ENCODE measurements around the gene KRTAP2-4.
"Not testable (repeated sequence)": the region's sequence is repeated elsewhere in the genome, so short reads cannot be mapped to it uniquely, and the experiment has no call there.

The KRTAP2-4 gene

GRCh38 chr17:41060052-41060604 is 5.6 kb downstream of the KRTAP2-4 start, which contains the start of gene KRTAP2-3:
TSS of gene KRTAP2-3 (minus strand) at chr17:41060114. CDS start at chr17:41060050, 64 bp downstream.
- Mint-ChIP-seq H3K9me3 (peaks cover 3% of the 10 kb centered on the region in 2 donors), H3K4me3 (no peak within 1 kb of the TSS), H3K4me1 (peaks cover 2 to 5% of the 10 kb centered on the region in 2 donors), H3K36me3 (no peaks in the 10 kb centered on the region), H3K27ac (no peak within 1 kb of the TSS), H3K27me3 (peaks cover 23 to 25% of the 10 kb centered on the region in 2 donors)
- ATAC-seq (replicated peaks) (no peak), DNase-seq (no peak)

DNA sequence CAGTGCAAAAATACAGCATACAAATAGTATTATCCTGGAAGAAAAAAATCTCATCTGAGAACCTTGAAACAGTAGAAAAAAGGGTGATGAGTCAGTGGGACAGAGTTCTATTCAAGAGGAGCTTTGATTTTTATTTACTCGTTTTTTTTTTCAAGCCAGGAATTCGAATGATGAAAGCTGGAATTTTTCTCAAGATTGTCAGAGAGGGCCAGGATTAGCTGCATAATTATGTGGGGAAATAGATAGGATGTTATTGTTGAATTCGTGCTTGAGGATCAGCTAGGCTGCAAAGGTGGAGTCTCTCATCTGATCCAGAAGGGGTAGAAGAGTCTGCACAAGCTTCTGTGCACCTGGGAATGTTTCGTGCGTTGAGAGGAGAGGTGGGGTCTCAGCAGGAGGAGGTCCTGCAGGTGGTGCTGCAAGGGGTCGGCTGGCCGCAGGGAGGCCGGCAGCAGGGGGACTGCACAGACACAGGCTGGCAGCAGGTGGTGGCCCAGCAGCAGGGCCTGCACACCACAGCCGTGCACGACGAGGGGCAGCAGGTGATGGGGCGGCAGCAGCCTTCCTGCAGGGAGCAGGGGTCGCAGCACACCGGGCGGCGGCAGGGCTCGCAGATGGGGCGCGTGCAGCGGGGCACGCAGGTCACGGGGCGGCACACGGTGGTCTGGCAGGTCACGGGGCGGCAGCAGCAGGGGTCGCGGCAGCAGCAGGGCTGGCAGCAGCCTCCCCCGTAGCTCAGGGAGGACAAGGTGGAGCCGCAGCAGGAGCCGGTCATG is 6.2 kb downstream of the KRTAP2-4 start:
- not testable (repeated sequence) for H3K36me3 Mint-ChIP-seq; ATAC-seq (replicated peaks); H3K4me3 Mint-ChIP-seq; DNase-seq; H3K9me3 Mint-ChIP-seq; H3K27ac Mint-ChIP-seq; H3K4me1 Mint-ChIP-seq
- H3K27me3 Mint-ChIP-seq, result peaks cover 23 to 25% of the 10 kb centered on the region in 2 donors

DNA sequence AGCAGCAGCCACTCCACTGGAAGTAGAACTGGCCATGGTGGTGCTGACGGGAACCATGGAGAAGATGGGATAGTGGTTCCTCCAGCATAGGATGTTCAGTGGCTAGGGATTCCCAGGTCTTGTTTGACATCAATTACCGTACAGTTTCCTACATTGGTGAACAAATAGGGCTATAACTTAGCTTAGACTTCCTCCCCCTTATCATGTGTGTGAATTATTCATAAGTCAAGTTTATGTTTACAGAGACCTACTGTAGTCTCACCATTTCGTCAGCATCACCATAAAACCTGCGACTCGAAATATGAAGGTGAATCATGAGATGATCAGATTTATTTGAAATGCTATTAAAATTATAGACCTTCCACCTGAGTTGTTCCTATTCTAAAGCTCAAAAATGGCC is 6.9 kb downstream of the KRTAP2-4 start:
- ATAC-seq (replicated peaks) (no peak), DNase-seq (no peak)
- Mint-ChIP-seq H3K36me3 (no peaks in the 10 kb centered on the region), H3K9me3 (peaks cover 3% of the 10 kb centered on the region in 2 donors), H3K27me3 (peaks cover 23 to 25% of the 10 kb centered on the region in 2 donors), H3K27ac (no peak overlapping the region), H3K4me1 (peaks cover 2 to 5% of the 10 kb centered on the region in 2 donors), H3K4me3 (no peak overlapping the region)

GRCh38 chr17:41057547-41057946 is 8.1 kb downstream of the KRTAP2-4 start:
- Mint-ChIP-seq H3K36me3 (no peaks in the 10 kb centered on the region), H3K27ac (no peak overlapping the region), H3K4me1 (peaks cover 2 to 5% of the 10 kb centered on the region in 2 donors), H3K9me3 (peaks cover 7% of the 10 kb centered on the region in 2 donors), H3K4me3 (no peak overlapping the region), H3K27me3 (peaks cover 25 to 27% of the 10 kb centered on the region in 2 donors)
- ATAC-seq (replicated peaks), result no peak
- DNase-seq, result no peak

DNA sequence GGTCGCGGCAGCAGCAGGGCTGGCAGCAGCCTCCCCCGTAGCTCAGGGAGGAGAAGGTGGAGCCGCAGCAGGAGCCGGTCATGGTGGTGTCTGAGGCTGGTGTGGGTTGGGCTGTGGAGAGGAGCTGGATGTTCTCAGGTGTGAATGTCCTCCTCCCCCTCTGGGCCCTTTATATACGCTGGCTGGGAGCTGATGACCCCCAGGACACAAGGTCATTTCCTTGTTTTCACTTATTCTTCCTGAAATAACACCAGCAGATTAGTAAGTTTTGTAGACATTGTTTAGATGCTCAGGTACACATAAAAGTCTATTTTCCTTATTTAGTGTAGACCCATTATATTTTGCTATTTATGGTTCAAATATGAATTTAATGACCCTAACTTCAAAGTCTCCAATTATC is 10.5 kb downstream of the KRTAP2-4 start, which contains the start of gene KRTAP2-2:
Gene KRTAP2-2, minus strand, starts transcription at position 101 of the 400 bp plus-strand sequence. Its CDS starts 19 bp downstream, at position 82.
- H3K36me3 Mint-ChIP-seq; H3K9me3 Mint-ChIP-seq; DNase-seq; H3K27ac Mint-ChIP-seq; H3K4me3 Mint-ChIP-seq; ATAC-seq (replicated peaks); H3K4me1 Mint-ChIP-seq: not testable (repeated sequence)
- peaks cover 17 to 25% of the 10 kb centered on the region in 2 donors for H3K27me3 Mint-ChIP-seq

- not testable (repeated sequence) for H3K36me3 Mint-ChIP-seq; ATAC-seq (replicated peaks); H3K4me3 Mint-ChIP-seq; DNase-seq; H3K27ac Mint-ChIP-seq; H3K9me3 Mint-ChIP-seq; H3K4me1 Mint-ChIP-seq
- H3K27me3 Mint-ChIP-seq, result peaks cover 16 to 23% of the 10 kb centered on the region in 2 donors
Measured at GRCh38 chr17:41054556-41054955, 11.1 kb downstream of the KRTAP2-4 start.

- Mint-ChIP-seq H3K4me1 (peaks cover 0 to 1% of the 10 kb centered on the region in 2 donors), H3K9me3 (peaks cover 7% of the 10 kb centered on the region in 2 donors), H3K27ac (no peak overlapping the region), H3K36me3 (no peaks in the 10 kb centered on the region), H3K27me3 (peaks cover 11 to 18% of the 10 kb centered on the region in 2 donors), H3K4me3 (no peak overlapping the region)
- DNase-seq (no peak), ATAC-seq (replicated peaks) (no peak)
Measured at GRCh38 chr17:41054025-41054424, 11.7 kb downstream of the KRTAP2-4 start.

DNA sequence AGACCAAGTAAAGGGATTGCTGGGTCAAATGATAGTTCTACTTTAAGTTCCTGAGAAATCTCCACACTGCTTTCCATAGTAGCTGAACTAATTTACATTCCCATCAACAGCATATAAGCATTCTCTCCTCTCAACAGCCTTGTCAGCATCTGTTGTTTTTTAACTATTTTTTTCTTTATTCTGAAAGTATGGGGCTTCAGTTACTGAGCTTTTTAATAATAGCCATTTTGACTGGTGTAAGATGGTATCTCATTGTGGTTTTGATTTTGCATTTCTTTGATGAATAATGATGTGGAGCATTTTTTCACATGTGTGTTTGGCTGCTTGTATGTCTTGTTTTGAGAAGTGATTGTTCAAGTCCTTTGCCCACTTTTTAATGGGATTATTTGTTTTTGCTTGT is 13.1 kb downstream of the KRTAP2-4 start:
- peaks cover 0 to 3% of the 10 kb centered on the region in 2 donors for H3K4me1 Mint-ChIP-seq
- ATAC-seq (replicated peaks), result no peak
- H3K9me3 Mint-ChIP-seq, result peaks cover 5% of the 10 kb centered on the region in 2 donors
- DNase-seq, result no peak
- H3K36me3 Mint-ChIP-seq, result no peaks in the 10 kb centered on the region
- peaks cover 8 to 14% of the 10 kb centered on the region in 2 donors for H3K27me3 Mint-ChIP-seq
- no peak overlapping the region for H3K4me3 Mint-ChIP-seq
- no peak overlapping the region for H3K27ac Mint-ChIP-seq

DNA sequence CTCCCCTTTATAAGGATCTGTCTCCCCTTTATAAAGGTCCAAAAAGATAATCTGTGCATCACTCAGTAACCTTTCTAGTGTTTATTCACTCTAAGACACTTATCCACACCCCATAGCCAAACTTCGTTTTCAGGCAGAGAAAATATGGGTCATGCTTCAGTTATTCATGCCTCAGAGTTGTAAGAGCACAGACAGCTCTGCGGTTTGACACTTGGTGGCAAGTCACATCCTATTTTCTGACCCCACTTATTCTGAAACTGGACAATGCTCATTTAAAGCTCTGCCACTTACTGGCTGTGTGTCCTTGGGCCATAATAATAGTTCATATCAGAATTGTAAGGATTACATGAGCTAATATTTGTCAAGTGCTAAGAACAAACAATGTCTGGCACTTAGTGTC is 16.6 kb downstream of the KRTAP2-4 start:
- H3K9me3 Mint-ChIP-seq, result peaks cover 4% of the 10 kb centered on the region in 2 donors
- ATAC-seq (replicated peaks) (no peak), DNase-seq (no peak)
- peaks cover 20 to 21% of the 10 kb centered on the region in 2 donors for H3K27me3 Mint-ChIP-seq
- H3K36me3 Mint-ChIP-seq, result no peaks in the 10 kb centered on the region
- no peak overlapping the region for H3K4me3 Mint-ChIP-seq
- H3K27ac Mint-ChIP-seq, result no peak overlapping the region
- peaks cover 0 to 3% of the 10 kb centered on the region in 2 donors for H3K4me1 Mint-ChIP-seq

- Mint-ChIP-seq H3K27ac (no peak overlapping the region), H3K4me3 (no peak overlapping the region), H3K4me1 (peaks cover 0 to 3% of the 10 kb centered on the region in 2 donors), H3K27me3 (peaks cover 18 to 25% of the 10 kb centered on the region in 2 donors), H3K36me3 (no peaks in the 10 kb centered on the region), H3K9me3 (peaks cover 5% of the 10 kb centered on the region in 2 donors)
- DNase-seq (no peak), ATAC-seq (replicated peaks) (no peak)
Measured at GRCh38 chr17:41048441-41048840, 17.2 kb downstream of the KRTAP2-4 start.

DNA sequence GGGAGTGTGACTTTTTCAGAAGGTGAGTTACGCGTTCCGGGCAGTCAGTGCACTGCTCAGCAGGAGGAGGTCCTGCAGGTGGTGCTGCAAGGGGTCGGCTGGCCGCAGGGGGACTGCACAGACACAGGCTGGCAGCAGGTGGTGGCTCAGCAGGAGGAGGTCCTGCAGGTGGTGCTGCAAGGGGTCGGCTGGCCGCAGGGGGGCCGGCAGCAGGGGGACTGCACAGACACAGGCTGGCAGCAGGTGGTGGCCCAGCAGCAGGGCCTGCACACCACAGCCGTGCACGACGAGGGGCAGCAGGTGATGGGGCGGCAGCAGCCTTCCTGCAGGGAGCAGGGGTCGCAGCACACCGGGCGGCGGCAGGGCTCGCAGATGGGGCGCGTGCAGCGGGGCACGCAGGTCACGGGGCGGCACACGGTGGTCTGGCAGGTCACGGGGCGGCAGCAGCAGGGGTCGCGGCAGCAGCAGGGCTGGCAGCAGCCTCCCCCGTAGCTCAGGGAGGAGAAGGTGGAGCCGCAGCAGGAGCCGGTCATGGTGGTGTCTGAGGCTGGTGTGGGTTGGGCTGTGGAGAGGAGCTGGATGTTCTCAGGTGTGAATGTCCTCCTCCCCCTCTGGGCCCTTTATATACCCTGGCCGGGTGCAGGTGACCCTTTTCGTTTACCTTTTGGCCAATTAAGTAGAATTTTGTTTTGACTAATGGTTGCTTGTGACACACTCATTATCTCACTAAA is 18.8 kb downstream of the KRTAP2-4 start, which contains the start of gene KRTAP2-1:
Gene KRTAP2-1, minus strand, starts transcription at position 582 of the 731 bp plus-strand sequence. Its CDS starts 49 bp downstream, at position 533.
- not testable (repeated sequence) for H3K4me3 Mint-ChIP-seq; DNase-seq; H3K36me3 Mint-ChIP-seq; H3K4me1 Mint-ChIP-seq; ATAC-seq (replicated peaks); H3K27ac Mint-ChIP-seq
- Mint-ChIP-seq H3K9me3 (peaks cover 4 to 12% of the 10 kb centered on the region in 2 donors), H3K27me3 (peaks cover 20 to 28% of the 10 kb centered on the region in 2 donors)

DNA sequence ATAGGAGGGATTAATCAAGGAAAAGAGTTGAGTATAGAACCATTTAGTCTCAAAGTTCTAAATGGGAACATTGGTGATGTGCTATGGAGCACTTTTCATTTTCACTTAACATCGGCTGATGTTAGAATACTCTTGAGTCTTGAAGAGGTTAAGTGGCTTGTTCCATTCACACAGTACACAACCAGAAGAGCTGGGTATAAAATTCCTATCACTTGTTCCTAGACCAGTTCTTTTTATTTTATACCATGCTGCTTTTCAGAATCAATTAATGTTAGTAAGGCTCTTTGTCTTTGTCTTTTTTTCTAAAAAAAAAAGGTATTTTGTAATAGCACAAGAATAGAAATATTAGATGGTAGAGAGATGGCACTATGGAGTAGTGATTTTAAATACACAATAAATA is 22.7 kb downstream of the KRTAP2-4 start:
- no peak for ATAC-seq (replicated peaks)
- no peak for DNase-seq
- H3K9me3 Mint-ChIP-seq, result peaks cover 4 to 12% of the 10 kb centered on the region in 2 donors
- H3K27ac Mint-ChIP-seq, result no peak overlapping the region
- no peaks in the 10 kb centered on the region for H3K4me1 Mint-ChIP-seq
- no peaks in the 10 kb centered on the region for H3K36me3 Mint-ChIP-seq
- H3K27me3 Mint-ChIP-seq, result peaks cover 22 to 25% of the 10 kb centered on the region in 2 donors
- no peak overlapping the region for H3K4me3 Mint-ChIP-seq

DNA sequence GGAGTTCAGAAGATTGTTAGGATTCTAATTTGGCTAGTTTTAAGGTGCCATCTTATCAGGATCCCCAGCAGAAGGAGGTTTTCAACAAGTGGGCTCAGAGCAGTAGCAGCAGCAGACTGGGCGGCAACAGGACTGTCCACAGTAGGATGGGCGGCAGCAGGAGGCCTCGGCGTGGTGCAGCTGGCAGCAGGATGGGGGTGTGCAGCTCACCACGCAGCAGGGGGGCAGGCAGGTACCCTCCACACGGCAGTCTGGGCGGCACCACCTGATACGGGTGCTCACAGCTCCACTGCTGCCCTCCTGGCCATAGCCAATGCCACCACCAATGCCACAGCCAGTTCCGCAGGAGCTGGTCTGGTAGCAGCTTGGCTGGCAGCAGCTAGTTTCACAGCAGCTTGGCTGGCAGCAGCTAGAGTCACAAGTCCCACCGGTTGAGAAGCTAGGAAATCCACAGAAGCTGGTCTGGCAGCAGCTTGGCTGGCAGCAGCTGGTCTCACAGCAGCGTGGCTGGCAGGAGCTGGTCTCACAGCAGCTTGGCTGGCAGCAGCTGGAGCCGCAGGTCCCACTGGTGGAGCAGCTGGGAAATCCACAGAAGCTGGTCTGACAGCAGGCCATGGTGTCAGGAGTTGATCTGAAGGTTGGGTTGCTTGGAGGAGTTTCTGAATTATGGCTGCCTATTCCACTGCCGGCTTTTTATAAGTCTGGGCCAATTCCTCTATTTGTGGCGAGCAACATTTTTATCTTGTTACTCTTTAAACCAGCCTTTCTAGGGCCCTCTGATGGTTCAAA is 24.7 kb downstream of the KRTAP2-4 start, which contains the start of gene KRTAP1-1:
Gene KRTAP1-1, minus strand, starts transcription at position 668 of the 789 bp plus-strand sequence. Its CDS starts 53 bp downstream, at position 615.
- not testable (repeated sequence) for DNase-seq; H3K27ac Mint-ChIP-seq; H3K36me3 Mint-ChIP-seq; H3K4me3 Mint-ChIP-seq; ATAC-seq (replicated peaks); H3K4me1 Mint-ChIP-seq
- Mint-ChIP-seq H3K27me3 (peaks cover 15 to 26% of the 10 kb centered on the region in 2 donors), H3K9me3 (peaks cover 4 to 12% of the 10 kb centered on the region in 2 donors)
